PFSK-1 (cell line): ENCODE data around the gene KSR1.

Source experiments
- FOXP2 ChIP-seq: optimal IDR thresholded peaks from 2 replicates; pipeline ENCODE3; 2011; ENCODE audit warnings: borderline replicate concordance, control low read depth, inconsistent platforms; ENCODE audit not compliant: insufficient read depth; ENCODE audit errors: extremely low read length, extremely low read depth
- POLR2AphosphoS5 ChIP-seq: IDR thresholded peaks from 2 replicates; pipeline ENCODE4 v1.6.1; 2012; ENCODE audit warnings: low read depth, mild to moderate bottlenecking, control low read depth, low read length, moderate library complexity
- SIN3A ChIP-seq: IDR thresholded peaks from 2 replicates; pipeline ENCODE4 v1.6.1; 2012; ENCODE audit warnings: mild to moderate bottlenecking, low read length, moderate library complexity, borderline replicate concordance; ENCODE audit not compliant: insufficient read depth
- TAF1 ChIP-seq: IDR thresholded peaks from 2 replicates; pipeline ENCODE4 v1.6.1; 2012; ENCODE audit warnings: low read length, control low read depth, borderline replicate concordance; ENCODE audit not compliant: insufficient read depth
- TF ChIP-seq, protein P1 (sequence below), 2 experiments: IDR thresholded peaks; 2 replicates each; pipeline versions ENCODE4 v1.6.1 to v1.8.0; 2011 to 2012; ENCODE audit warnings: low read depth in 2 of 2, low read length in 2 of 2, control low read depth in 1 of 2, inconsistent platforms in 1 of 2, mild to moderate bottlenecking in 1 of 2, moderate library complexity in 1 of 2; ENCODE audit not compliant: insufficient read depth in 1 of 2

Gene KSR1

DNA sequence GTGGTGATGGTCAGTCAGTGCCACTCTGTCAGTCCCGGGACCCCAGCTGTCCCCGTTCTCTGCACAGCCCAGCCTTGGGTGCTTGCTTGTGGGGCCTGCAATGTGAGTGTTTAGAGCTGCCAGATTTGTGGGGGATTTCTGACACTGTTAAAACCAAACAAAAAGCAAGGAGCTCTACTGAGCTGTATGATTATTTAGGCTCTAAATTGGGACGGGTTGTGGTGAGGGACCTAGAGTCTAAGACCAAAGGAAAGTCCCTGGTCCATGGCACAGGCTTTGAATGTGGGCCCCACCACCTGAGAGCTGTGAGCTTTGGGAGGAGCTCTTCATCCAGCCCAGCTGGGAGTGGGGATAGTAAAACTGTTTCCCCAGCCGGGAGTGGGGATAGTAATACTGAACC lies 63.3 kb downstream of the KSR1 start:
- TF ChIP-seq TAF1 (no peak), POLR2AphosphoS5 (no peak), FOXP2 (no peak), SIN3A (no peak)
- TF ChIP-seq, protein P1, sequence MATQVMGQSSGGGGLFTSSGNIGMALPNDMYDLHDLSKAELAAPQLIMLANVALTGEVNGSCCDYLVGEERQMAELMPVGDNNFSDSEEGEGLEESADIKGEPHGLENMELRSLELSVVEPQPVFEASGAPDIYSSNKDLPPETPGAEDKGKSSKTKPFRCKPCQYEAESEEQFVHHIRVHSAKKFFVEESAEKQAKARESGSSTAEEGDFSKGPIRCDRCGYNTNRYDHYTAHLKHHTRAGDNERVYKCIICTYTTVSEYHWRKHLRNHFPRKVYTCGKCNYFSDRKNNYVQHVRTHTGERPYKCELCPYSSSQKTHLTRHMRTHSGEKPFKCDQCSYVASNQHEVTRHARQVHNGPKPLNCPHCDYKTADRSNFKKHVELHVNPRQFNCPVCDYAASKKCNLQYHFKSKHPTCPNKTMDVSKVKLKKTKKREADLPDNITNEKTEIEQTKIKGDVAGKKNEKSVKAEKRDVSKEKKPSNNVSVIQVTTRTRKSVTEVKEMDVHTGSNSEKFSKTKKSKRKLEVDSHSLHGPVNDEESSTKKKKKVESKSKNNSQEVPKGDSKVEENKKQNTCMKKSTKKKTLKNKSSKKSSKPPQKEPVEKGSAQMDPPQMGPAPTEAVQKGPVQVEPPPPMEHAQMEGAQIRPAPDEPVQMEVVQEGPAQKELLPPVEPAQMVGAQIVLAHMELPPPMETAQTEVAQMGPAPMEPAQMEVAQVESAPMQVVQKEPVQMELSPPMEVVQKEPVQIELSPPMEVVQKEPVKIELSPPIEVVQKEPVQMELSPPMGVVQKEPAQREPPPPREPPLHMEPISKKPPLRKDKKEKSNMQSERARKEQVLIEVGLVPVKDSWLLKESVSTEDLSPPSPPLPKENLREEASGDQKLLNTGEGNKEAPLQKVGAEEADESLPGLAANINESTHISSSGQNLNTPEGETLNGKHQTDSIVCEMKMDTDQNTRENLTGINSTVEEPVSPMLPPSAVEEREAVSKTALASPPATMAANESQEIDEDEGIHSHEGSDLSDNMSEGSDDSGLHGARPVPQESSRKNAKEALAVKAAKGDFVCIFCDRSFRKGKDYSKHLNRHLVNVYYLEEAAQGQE (IDR thresholded peaks at IDR 0.05; ENCODE audit: insufficient read depth in 1 of 2, low read depth in 2 of 2, low read length in 2 of 2) = no peak

GRCh38 chr17:27520491-27521185 lies 64.4 kb downstream of the KSR1 start:
- TF ChIP-seq FOXP2 (no peak), POLR2AphosphoS5 (no peak), TAF1 (no peak), SIN3A (no peak)
- TF ChIP-seq, protein P1 (IDR thresholded peaks at IDR 0.05; ENCODE audit: insufficient read depth in 1 of 2, low read depth in 2 of 2, low read length in 2 of 2) = no peak

DNA sequence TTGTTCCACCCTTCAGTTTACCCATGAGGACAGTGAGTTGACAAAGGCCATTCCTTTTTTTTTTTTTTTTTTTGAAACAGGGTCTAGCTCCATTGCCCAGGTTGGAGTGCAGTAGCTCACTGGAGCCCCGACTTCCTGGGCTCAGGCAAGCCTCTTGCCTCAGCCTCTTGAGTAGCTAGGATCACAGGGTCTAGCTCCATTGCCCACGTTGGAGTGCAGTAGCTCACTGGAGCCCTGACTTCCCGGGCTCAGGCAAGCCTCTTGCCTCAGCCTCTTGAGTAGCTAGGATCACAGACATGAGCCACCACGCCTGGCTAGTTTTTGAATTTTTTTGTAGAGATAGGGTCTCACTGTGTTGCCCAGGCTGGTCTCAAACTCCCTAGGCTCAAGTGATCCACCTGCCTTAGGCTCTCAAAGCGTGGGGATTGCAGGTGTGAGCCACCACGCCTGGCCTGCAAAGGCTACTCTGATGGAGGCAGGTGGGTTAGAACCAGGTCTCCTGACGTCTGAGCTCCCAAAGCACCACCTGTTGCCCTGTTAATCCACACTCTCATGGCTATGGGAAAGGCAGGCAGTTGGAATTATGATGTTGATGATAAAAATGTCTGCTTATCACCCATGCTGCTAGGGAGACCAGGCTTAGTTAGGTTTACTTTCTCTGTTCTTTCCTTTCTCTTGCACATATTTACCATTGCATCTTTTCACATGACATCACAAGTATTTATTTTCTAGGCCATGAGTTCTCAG lies 65.2 kb downstream of the KSR1 start:
- TF ChIP-seq FOXP2 (no peak), TAF1 (no peak), SIN3A (no peak), POLR2AphosphoS5 (no peak)
- TF ChIP-seq, protein P1 (IDR thresholded peaks at IDR 0.05; ENCODE audit: insufficient read depth in 1 of 2, low read depth in 2 of 2, low read length in 2 of 2) = no peak

DNA sequence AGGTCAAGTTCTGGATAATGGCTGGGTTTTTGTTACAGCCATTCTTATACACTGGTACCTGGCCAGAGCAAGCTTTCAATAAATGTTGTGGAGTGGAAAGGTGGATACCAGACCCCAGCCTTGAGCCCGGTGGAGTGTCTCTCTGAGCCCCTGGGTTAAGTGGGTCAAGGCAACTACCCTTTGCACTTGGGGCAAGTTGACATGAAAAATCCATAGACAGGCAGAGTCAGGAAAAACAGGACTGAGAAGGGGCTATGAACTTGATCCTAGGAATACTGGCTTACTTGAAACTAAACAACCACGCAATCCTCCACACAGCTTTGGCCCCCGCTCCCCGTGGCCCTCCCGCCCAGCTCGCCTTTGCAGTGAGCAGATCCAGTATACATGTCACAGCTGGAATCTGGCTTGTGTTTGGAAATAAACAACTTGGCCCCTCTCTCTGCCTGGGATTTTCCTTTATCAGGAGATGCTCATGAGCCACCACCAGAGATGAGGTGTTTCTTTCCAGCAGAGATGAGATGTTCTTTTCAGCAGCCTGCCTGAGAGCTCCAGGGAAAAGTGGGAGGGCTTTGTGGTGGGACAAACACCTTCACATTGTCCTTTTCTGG lies 65.9 kb downstream of the KSR1 start:
- TF ChIP-seq TAF1 (no peak), POLR2AphosphoS5 (no peak), FOXP2 (no peak), SIN3A (no peak)
- TF ChIP-seq, protein P1 (IDR thresholded peaks at IDR 0.05; ENCODE audit: insufficient read depth in 1 of 2, low read depth in 2 of 2, low read length in 2 of 2) = no peak
